K562 (cell line): Measurements from ENCODE around the gene ISG20L2. TPM values are rescaled to one million over a fixed set of nuclear protein-coding genes. Genes with fewer than 3 reads are reported as not detected.

Experiments used
- ARID2 ChIP-seq: fragments of 450-650 bp; IDR thresholded peaks from 2 replicates; pipeline ENCODE4 v1.6.1; 2017; ENCODE audit warnings: antibody characterized with exemption, mild to moderate bottlenecking
- CBX5 ChIP-seq: IDR thresholded peaks from 2 replicates; pipeline ENCODE4 v1.6.1; 2014; ENCODE audit warnings: low read depth, borderline replicate concordance
- CREB1 ChIP-seq, 2 experiments: sonication (generic) in 1 of 2; formaldehyde crosslinking in 1 of 2; IDR thresholded peaks; 2 replicates each; pipeline versions ENCODE4 v1.6.1 to v1.8.0; 2012 to 2022; ENCODE audit warnings: inconsistent platforms in 1 of 2, mild to moderate bottlenecking in 1 of 2, missing genetic modification reagents in 1 of 2, moderate library complexity in 1 of 2
- CTBP1 ChIP-seq: fragments of 450-650 bp; IDR thresholded peaks from 2 replicates; pipeline ENCODE4 v1.6.1; 2016; ENCODE audit warnings: borderline replicate concordance
- DACH1 ChIP-seq: fragments of 450-650 bp; IDR thresholded peaks from 2 replicates; pipeline ENCODE4 v1.6.1; 2018; ENCODE audit not compliant: partially characterized antibody
- HDGF ChIP-seq: fragments of 450-650 bp; IDR thresholded peaks from 2 replicates; pipeline ENCODE4 v1.6.1; 2016
- HEY1 ChIP-seq: fragments of 250-450 bp; sonication (Bioruptor Pico); IDR thresholded peaks from 2 replicates; pipeline ENCODE4 v1.5.0; 2020; ENCODE audit warnings: mild to moderate bottlenecking, moderate library complexity, borderline replicate concordance
- KAT8 ChIP-seq: fragments of 450-650 bp; IDR thresholded peaks from 2 replicates; pipeline ENCODE4 v1.6.1; 2016; ENCODE audit warnings: low read depth, mild to moderate bottlenecking
- LARP7 ChIP-seq: fragments of 450-650 bp; IDR thresholded peaks from 2 replicates; pipeline ENCODE4 v1.6.1; 2016
- MEF2D ChIP-seq: conservative IDR thresholded peaks from 2 replicates; pipeline ENCODE4 v1.6.1; 2016; ENCODE audit warnings: low read depth, missing genetic modification characterization, missing compliant biosample characterization
- NCOA6 ChIP-seq: fragments of 450-650 bp; IDR thresholded peaks from 2 replicates; pipeline ENCODE4 v1.6.1; 2017; ENCODE audit warnings: mild to moderate bottlenecking
- NEUROD1 ChIP-seq: fragments of 150-350 bp; IDR thresholded peaks from 2 replicates; pipeline ENCODE4 v1.6.1; 2014; ENCODE audit warnings: borderline replicate concordance, low read length, low read depth; ENCODE audit not compliant: partially characterized antibody
- POLR2B ChIP-seq: fragments of 450-650 bp; IDR thresholded peaks from 2 replicates; pipeline ENCODE4 v1.6.1; 2018; ENCODE audit warnings: low read depth; ENCODE audit not compliant: partially characterized antibody
- RBM34 ChIP-seq: fragments of 200-400 bp; formaldehyde crosslinking; IDR thresholded peaks from 2 replicates; pipeline ENCODE4 v1.6.1; 2018; ENCODE audit warnings: low read length, borderline replicate concordance; ENCODE audit not compliant: insufficient read depth
- SPI1 ChIP-seq: IDR thresholded peaks from 2 replicates; pipeline ENCODE4 v1.6.1; 2011; ENCODE audit warnings: low read depth, low read length, control low read depth, borderline replicate concordance
- SRSF7 ChIP-seq: fragments of 200-400 bp; formaldehyde crosslinking; optimal IDR thresholded peaks from 2 replicates; pipeline ENCODE3; 2017; ENCODE audit warnings: mild to moderate bottlenecking, low read depth, low read length
- TGIF2 ChIP-seq: sonication (generic); formaldehyde crosslinking; IDR thresholded peaks from 2 replicates; pipeline ENCODE4 v1.8.1; 2022; ENCODE audit warnings: mild to moderate bottlenecking, missing genetic modification reagents, moderate library complexity
- ZC3H8 ChIP-seq: fragments of 450-650 bp; IDR thresholded peaks from 2 replicates; pipeline ENCODE4 v1.6.1; 2017
- ZNF699 ChIP-seq: fragments of 250-450 bp; sonication (Bioruptor Pico); IDR thresholded peaks from 2 replicates; pipeline ENCODE4 v1.8.0; 2021; ENCODE audit warnings: mild to moderate bottlenecking, moderate library complexity; ENCODE audit not compliant: insufficient replicate concordance
- ZSCAN32 ChIP-seq: fragments of 450-650 bp; formaldehyde crosslinking; IDR thresholded peaks from 2 replicates; pipeline ENCODE4 v1.4.0; 2020; ENCODE audit warnings: mild to moderate bottlenecking, moderate library complexity
- polyA plus RNA-seq, 8 experiments: library from polyadenylated mRNA; depleted of rRNA in 4 of 8; stranded (reverse) in 5 of 8; unstranded in 3 of 8; fragments of >200 nt; fragmentation: Nextera tagmentation in 2 of 8; fragmentation: Illumina TruSeq in 1 of 8; extraction: Ambion mirVana in 2 of 8; extraction: Trizol in 1 of 8; gene quantifications; 2 replicates each; pipeline versions ENCODE4 v1.2.1 to v1.2.3, GENCODE V29; 2011 to 2014; ENCODE audit warnings: inconsistent platforms in 1 of 8, missing spikeins in 1 of 8
- total RNA-seq, 7 experiments: library from RNA; depleted of rRNA in 6 of 7; stranded (reverse); fragments of >200 nt in 6 of 7; fragmentation: Illumina TruSeq in 2 of 7; extraction: Trizol in 2 of 7; gene quantifications; 2 replicates each; pipeline versions ENCODE4 v1.2.1 to v1.2.3, GENCODE V29; 2011 to 2021; ENCODE audit warnings: low replicate concordance in 1 of 7
- TF ChIP-seq, protein P1 (sequence below), 3 experiments: fragments of 200-800 bp in 1 of 3; fragments of 250-450 bp in 1 of 3; fragments of 450-650 bp in 1 of 3; sonication (Bioruptor Pico) in 1 of 3; sonication (Bioruptor generic) in 1 of 3; formaldehyde crosslinking in 1 of 3; IDR thresholded peaks; 2 replicates each; pipeline versions ENCODE4 v1.6.1 to v1.8.0; 2016 to 2022; ENCODE audit warnings: mild to moderate bottlenecking in 2 of 3, missing genetic modification characterization in 2 of 3, missing compliant biosample characterization in 1 of 3, moderate library complexity in 1 of 3
- TF ChIP-seq, protein P2 (sequence below): sonication (generic); formaldehyde crosslinking; IDR thresholded peaks from 2 replicates; pipeline ENCODE4 v1.8.0; 2022; ENCODE audit warnings: mild to moderate bottlenecking, missing genetic modification reagents
- TF ChIP-seq, protein P3 (sequence below): fragments of 450-650 bp; IDR thresholded peaks from 2 replicates; pipeline ENCODE4 v1.6.1; 2016; ENCODE audit warnings: low read depth, mild to moderate bottlenecking, moderate library complexity
- TF ChIP-seq, protein P4 (sequence below): fragments of 450-650 bp; IDR thresholded peaks from 2 replicates; pipeline ENCODE4 v1.6.1; 2016; ENCODE audit warnings: missing biosample characterization, missing genetic modification characterization

Gene ISG20L2
- total and polyA plus RNA-seq, 9 of the 15 experiments (the other 6 are each of a cell fraction or from before 2014, with no cell fraction given), result 21.3 to 130 (median 50.3) TPM

DNA sequence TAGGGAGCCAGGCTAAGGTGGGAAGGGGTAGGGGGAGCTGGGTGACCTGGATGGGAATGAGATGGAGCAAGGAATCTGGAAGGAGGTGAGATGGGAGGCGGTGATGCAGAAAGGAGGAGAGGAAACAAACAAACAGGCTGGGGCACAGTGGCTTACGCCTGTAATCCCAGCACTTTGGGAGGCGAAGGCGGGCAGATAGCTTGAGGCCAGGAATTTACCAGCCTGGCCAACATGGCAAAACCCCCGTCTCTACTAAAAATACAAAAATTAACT, 33.9 kb downstream of the ISG20L2 start (continued):
- TF ChIP-seq, protein P1, sequence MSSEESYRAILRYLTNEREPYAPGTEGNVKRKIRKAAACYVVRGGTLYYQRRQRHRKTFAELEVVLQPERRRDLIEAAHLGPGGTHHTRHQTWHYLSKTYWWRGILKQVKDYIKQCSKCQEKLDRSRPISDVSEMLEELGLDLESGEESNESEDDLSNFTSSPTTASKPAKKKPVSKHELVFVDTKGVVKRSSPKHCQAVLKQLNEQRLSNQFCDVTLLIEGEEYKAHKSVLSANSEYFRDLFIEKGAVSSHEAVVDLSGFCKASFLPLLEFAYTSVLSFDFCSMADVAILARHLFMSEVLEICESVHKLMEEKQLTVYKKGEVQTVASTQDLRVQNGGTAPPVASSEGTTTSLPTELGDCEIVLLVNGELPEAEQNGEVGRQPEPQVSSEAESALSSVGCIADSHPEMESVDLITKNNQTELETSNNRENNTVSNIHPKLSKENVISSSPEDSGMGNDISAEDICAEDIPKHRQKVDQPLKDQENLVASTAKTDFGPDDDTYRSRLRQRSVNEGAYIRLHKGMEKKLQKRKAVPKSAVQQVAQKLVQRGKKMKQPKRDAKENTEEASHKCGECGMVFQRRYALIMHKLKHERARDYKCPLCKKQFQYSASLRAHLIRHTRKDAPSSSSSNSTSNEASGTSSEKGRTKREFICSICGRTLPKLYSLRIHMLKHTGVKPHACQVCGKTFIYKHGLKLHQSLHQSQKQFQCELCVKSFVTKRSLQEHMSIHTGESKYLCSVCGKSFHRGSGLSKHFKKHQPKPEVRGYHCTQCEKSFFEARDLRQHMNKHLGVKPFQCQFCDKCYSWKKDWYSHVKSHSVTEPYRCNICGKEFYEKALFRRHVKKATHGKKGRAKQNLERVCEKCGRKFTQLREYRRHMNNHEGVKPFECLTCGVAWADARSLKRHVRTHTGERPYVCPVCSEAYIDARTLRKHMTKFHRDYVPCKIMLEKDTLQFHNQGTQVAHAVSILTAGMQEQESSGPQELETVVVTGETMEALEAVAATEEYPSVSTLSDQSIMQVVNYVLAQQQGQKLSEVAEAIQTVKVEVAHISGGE (CRISPR knock-in tag; IDR thresholded peaks at IDR 0.05), result no peak
- TF ChIP-seq SPI1, result no peak
- no peak for TF ChIP-seq NEUROD1
- TF ChIP-seq ZSCAN32 (CRISPR knock-in tag), result no peak
- TF ChIP-seq ZC3H8, result 0 out of 2 replicates have a peak, but pooled peaks have one; percentile 14
- TF ChIP-seq ZNF699, result no peak
- no peak for TF ChIP-seq KAT8
- TF ChIP-seq POLR2B, result no peak
- no peak for TF ChIP-seq DACH1
- TF ChIP-seq MEF2D, result no peak
- no peak for TF ChIP-seq HEY1 (CRISPR knock-in tag)
- TF ChIP-seq TGIF2 (CRISPR knock-in tag), result no peak
- TF ChIP-seq SRSF7, result no peak
- no peak for TF ChIP-seq ARID2
- no peak for TF ChIP-seq CTBP1
- TF ChIP-seq, protein P2, sequence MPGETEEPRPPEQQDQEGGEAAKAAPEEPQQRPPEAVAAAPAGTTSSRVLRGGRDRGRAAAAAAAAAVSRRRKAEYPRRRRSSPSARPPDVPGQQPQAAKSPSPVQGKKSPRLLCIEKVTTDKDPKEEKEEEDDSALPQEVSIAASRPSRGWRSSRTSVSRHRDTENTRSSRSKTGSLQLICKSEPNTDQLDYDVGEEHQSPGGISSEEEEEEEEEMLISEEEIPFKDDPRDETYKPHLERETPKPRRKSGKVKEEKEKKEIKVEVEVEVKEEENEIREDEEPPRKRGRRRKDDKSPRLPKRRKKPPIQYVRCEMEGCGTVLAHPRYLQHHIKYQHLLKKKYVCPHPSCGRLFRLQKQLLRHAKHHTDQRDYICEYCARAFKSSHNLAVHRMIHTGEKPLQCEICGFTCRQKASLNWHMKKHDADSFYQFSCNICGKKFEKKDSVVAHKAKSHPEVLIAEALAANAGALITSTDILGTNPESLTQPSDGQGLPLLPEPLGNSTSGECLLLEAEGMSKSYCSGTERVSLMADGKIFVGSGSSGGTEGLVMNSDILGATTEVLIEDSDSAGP (CRISPR knock-in tag), result no peak
- TF ChIP-seq, protein P3, sequence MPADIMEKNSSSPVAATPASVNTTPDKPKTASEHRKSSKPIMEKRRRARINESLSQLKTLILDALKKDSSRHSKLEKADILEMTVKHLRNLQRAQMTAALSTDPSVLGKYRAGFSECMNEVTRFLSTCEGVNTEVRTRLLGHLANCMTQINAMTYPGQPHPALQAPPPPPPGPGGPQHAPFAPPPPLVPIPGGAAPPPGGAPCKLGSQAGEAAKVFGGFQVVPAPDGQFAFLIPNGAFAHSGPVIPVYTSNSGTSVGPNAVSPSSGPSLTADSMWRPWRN, result no peak
- TF ChIP-seq NCOA6, result no peak
- no peak for TF ChIP-seq CREB1 (IDR thresholded peaks at IDR 0.05)
- no peak for TF ChIP-seq CREB1 (CRISPR knock-in tag; IDR thresholded peaks at IDR 0.05)
- TF ChIP-seq RBM34, result no peak
- TF ChIP-seq LARP7, result 0 out of 2 replicates have a peak, but pooled peaks have one; percentile 40
- TF ChIP-seq, protein P4, sequence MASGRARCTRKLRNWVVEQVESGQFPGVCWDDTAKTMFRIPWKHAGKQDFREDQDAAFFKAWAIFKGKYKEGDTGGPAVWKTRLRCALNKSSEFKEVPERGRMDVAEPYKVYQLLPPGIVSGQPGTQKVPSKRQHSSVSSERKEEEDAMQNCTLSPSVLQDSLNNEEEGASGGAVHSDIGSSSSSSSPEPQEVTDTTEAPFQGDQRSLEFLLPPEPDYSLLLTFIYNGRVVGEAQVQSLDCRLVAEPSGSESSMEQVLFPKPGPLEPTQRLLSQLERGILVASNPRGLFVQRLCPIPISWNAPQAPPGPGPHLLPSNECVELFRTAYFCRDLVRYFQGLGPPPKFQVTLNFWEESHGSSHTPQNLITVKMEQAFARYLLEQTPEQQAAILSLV (tag), result no peak
- no peak for TF ChIP-seq CBX5
- 0 out of 2 replicates have a peak, but pooled peaks have one; percentile 47 for TF ChIP-seq HDGF
- TF ChIP-seq, all 486 proteins: peak for 5
